Brain microvascular endothelial cell (primary cell): ENCODE results near the gene PTPN14.

ENCODE experiments used
- DNase-seq: peaks from one replicate; pipeline ENCODE4 v3.0.0-alpha.2; 2020
- H3K27ac ChIP-seq: fragments of 250-450 bp; sonication (Bioruptor Pico); 2 replicates; pipeline ENCODE4 v1.5.1; 2020; ENCODE audit warnings: mild to moderate bottlenecking, moderate library complexity
- H3K27me3 ChIP-seq: fragments of 250-450 bp; sonication (Bioruptor Pico); replicated peaks from 2 replicates; pipeline ENCODE4 v1.5.1; 2020; ENCODE audit warnings: mild to moderate bottlenecking
- H3K36me3 ChIP-seq: fragments of 250-450 bp; sonication (Bioruptor Pico); replicated peaks from 2 replicates; pipeline ENCODE4 v1.5.1; 2020; ENCODE audit warnings: mild to moderate bottlenecking
- H3K4me3 ChIP-seq: 2 replicates; pipeline ENCODE4 v1.5.1; 2011; ENCODE audit warnings: low read depth, mild to moderate bottlenecking, control low read depth, low read length, moderate library complexity
- CTCF ChIP-seq: IDR thresholded peaks from 2 replicates; pipeline ENCODE4 v1.5.1; 2011; ENCODE audit warnings: low read depth, mild to moderate bottlenecking, moderate library complexity, low read length, control low read depth, inconsistent platforms; ENCODE audit errors: missing control alignments
- in situ Hi-C: cut with HindIII; loops from 2 replicates; pipeline ENCODE4 v1.10.0; 2017; ENCODE audit warnings: low sequenced_read_pairs, low pct_ligation_motif_present

PTPN14 gene

GRCh38 chr1:214515544-214516433 lies 35.6 kb downstream of the PTPN14 start:
- H3K4me3 ChIP-seq: no peak overlapping the region
- TF ChIP-seq CTCF: no peak
- in situ Hi-C loops: no loop called here

GRCh38 chr1:214514819-214515383 lies 36.5 kb downstream of the PTPN14 start:
- TF ChIP-seq CTCF: no peak
- in situ Hi-C loops: no loop called here
- Histone ChIP-seq H3K27ac (no peak overlapping the region), H3K36me3 (no peaks in the 10 kb centered on the region), H3K27me3 (no peaks in the 10 kb centered on the region), H3K4me3 (no peak overlapping the region)
- DNase-seq: no peak

More at GRCh38 chr1:214515544-214516433, 35.6 kb downstream of the PTPN14 start:
- Histone ChIP-seq H3K27me3 (no peaks in the 10 kb centered on the region), H3K27ac (no peak overlapping the region), H3K36me3 (no peaks in the 10 kb centered on the region)
- no peak for DNase-seq

- Histone ChIP-seq H3K27me3 (no peaks in the 10 kb centered on the region), H3K36me3 (no peaks in the 10 kb centered on the region), H3K4me3 (no peak overlapping the region), H3K27ac (no peak overlapping the region)
- in situ Hi-C loops: no loop called here
- DNase-seq: no peak
- TF ChIP-seq CTCF: no peak
Measured at GRCh38 chr1:214514032-214514818, 37.2 kb downstream of the PTPN14 start.

- Histone ChIP-seq H3K27ac (no peak overlapping the region), H3K36me3 (no peaks in the 10 kb centered on the region), H3K4me3 (no peak overlapping the region), H3K27me3 (no peaks in the 10 kb centered on the region)
- TF ChIP-seq CTCF: no peak
- in situ Hi-C loops: no loop called here
- no peak for DNase-seq
Measured at GRCh38 chr1:214513394-214513793, 38.0 kb downstream of the PTPN14 start.

- H3K27ac ChIP-seq: no peak overlapping the region
Measured at GRCh38 chr1:214511639-214511998, 39.8 kb downstream of the PTPN14 start.

More at GRCh38 chr1:214511639-214511998, 39.8 kb downstream of the PTPN14 start:
- DNase-seq: no peak
- Histone ChIP-seq H3K4me3 (no peak overlapping the region), H3K36me3 (no peaks in the 10 kb centered on the region), H3K27me3 (no peaks in the 10 kb centered on the region)
- in situ Hi-C loops: no loop called here
- no peak for TF ChIP-seq CTCF
